Transverse colon (tissue), 3 donors: ENCODE measurements around the gene GPC5.

Experiments used
- CTCF ChIP-seq, 5 experiments: fragments of 200-600 bp in 3 of 5; fragments of 450-650 bp in 2 of 5; sonication (generic) in 3 of 5; IDR thresholded peaks; 1 replicate in 2 of 5; 2 replicates in 3 of 5; pipeline ENCODE4 v1.5.1; 2016 to 2017; ENCODE audit warnings: antibody characterized with exemption in 5 of 5, inconsistent platforms in 3 of 5, mild to moderate bottlenecking in 2 of 5, moderate library complexity in 1 of 5
- EP300 ChIP-seq: sonication (generic); formaldehyde crosslinking; IDR thresholded peaks from one replicate; pipeline ENCODE4 v1.6.1; 2017; ENCODE audit warnings: antibody characterized with exemption, low read depth
- POLR2A ChIP-seq: fragments of 450-650 bp; IDR thresholded peaks from one replicate; pipeline ENCODE4 v1.6.1; 2016; ENCODE audit warnings: antibody characterized with exemption, mild to moderate bottlenecking, moderate library complexity

- TF ChIP-seq CTCF (IDR thresholded peaks at IDR 0.05), result no peak
- no peak for TF ChIP-seq EP300
- no peak for TF ChIP-seq POLR2A
Measured at GRCh38 chr13:91930687-91931086, 532.3 kb downstream of the GPC5 start.
